Measurements from ENCODE around the gene ADCY3.

- TF ChIP-seq CTCF (IDR thresholded peaks at IDR 0.05) = no peak
- TF ChIP-seq POLR2A (IDR thresholded peaks at IDR 0.05) = no peak
Measured at GRCh38 chr2:24816404-24816803, 103.6 kb downstream of the ADCY3 start.
